ENCODE results near the gene C16orf74.

- TF ChIP-seq ZNF780A (CRISPR knock-in tag; IDR thresholded peaks at IDR 0.05) (no peak), FOXK2 (IDR thresholded peaks at IDR 0.05) (no peak), EZH2 (conservative IDR thresholded peaks at IDR 0.05; ENCODE audit: low read depth, low read length) (no peak), KAT8 (CRISPR knock-in tag; IDR thresholded peaks at IDR 0.05) (no peak), CBFB (CRISPR knock-in tag; IDR thresholded peaks at IDR 0.05) (no peak), MBNL3 (CRISPR knock-in tag; conservative IDR thresholded peaks at IDR 0.05) (no peak), ZNF12 (CRISPR knock-in tag; IDR thresholded peaks at IDR 0.05) (no peak), ZFP36 (IDR thresholded peaks at IDR 0.05; ENCODE audit: borderline replicate concordance, low read depth, low read length, partially characterized antibody) (no peak), SRSF4 (IDR thresholded peaks at IDR 0.05; ENCODE audit: low read depth, low read length, poor library complexity, severe bottlenecking) (no peak), NCOA2 (CRISPR knock-in tag; IDR thresholded peaks at IDR 0.05) (no peak), FOXO1 (CRISPR knock-in tag; IDR thresholded peaks at IDR 0.05) (no peak)
Observed at GRCh38 chr16:85678016-85678415, 72.9 kb downstream of the C16orf74 start.
